ENCODE results near the gene NAB1. TPM values are rescaled to one million over a fixed set of nuclear protein-coding genes. Genes with fewer than 3 reads are reported as not detected.

Gene NAB1
- total RNA-seq, 1 donor from 2014 or later = 30.9 TPM

DNA sequence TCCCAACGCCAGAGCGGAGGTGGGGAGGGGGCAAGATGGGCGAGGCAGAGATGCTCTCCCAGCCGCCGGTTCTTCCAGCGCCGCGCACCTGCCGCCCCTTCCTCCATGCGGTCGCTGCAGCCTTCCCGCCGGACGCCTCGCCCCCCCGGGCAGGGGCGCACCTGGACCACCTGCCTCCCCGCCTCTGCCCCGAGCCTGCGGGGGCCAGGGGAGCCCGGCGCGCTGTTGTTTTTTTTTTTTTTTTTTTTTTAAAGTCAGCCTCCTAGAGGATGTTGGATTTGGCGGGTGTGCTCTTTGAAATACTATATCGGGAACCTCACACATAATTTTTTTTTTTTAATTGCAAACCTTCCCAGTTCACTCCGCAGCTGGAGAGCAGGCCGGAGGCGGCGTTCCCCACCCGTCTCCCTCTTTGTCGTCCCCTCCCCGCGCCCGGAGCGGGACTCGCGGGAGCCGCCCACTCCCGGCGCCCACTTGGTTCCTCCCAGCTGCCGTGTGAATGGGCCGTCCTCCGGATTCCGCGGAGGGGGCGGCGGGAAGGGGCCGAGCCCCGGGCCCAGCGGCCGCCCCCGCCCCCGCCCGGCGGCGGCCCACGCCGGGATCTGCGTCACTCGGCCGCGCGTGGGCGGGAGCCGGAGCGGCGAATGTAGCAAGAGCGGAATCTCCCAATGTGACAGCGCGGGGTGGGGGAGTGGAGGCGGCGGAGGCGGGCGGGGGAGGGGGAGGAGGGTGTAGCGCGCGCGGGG, 421 bp upstream of the NAB1 start:
- H3K9me3 Mint-ChIP-seq = no peaks in the 10 kb centered on the region
- peak overlapping the region; percentile 74 for H3K27ac Mint-ChIP-seq
- no peaks in the 10 kb centered on the region for H3K27me3 Mint-ChIP-seq (ENCODE audit: low read depth)
- DNase-seq (ENCODE audit: low spot score) = peak; percentile 74
- H3K36me3 Mint-ChIP-seq (ENCODE audit: low read depth) = peaks cover 2% of the 10 kb centered on the region
- peaks cover 40% of the 10 kb centered on the region for H3K4me1 Mint-ChIP-seq (ENCODE audit: low read depth)
- intact Hi-C loops (cut with micrococcal nuclease) = loop anchor here (1.0 to 2.0 kb wide), 2 partner anchors 114 to 244 kb away; partner anchors contain the start of gene NEMP2
- peak overlapping the region; percentile 73 for H3K4me3 Mint-ChIP-seq (ENCODE audit: low read depth)

DNA sequence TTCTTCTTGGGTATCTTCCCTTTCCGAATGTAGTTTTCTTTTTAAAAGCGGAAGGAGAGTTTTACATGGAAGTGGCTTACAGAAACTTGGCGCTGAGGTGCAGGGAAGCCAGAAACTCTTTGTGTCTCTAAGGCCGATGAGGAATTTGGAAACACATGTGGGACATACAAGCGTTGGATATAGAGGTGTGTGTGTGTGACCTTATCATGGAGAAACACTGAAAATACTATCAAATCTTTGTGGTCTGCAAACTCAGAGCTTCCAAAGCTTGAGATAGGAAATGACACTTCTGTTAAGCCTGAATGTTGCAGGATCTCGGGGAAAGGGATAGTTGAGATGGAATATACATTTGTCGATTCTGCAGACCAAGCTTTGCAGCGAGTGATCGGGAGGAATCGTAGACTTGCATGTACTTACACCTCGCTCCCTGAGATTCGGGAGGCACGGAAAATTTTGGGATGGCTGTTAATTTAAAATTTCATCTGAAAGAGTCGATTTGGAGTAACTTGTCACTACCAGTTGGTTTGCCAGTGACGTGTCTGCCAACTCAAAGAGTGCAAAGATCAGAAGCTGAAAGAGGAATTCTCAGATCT, 1.0 kb downstream of the NAB1 start:
- H3K4me3 Mint-ChIP-seq (ENCODE audit: low read depth) = peak overlapping the region; percentile 96
- no peaks in the 10 kb centered on the region for H3K27me3 Mint-ChIP-seq (ENCODE audit: low read depth)
- H3K36me3 Mint-ChIP-seq (ENCODE audit: low read depth) = peaks cover 2% of the 10 kb centered on the region
- H3K27ac Mint-ChIP-seq = peak overlapping the region; percentile 96
- H3K9me3 Mint-ChIP-seq = no peaks in the 10 kb centered on the region
- no peak for DNase-seq (ENCODE audit: low spot score)
- peaks cover 34% of the 10 kb centered on the region for H3K4me1 Mint-ChIP-seq (ENCODE audit: low read depth)
- intact Hi-C loops (cut with micrococcal nuclease) = loop anchor here (1.0 to 5.0 kb wide), 8 partner anchors 15 to 245 kb away; partner anchors contain the start of genes GLS and NEMP2

DNA sequence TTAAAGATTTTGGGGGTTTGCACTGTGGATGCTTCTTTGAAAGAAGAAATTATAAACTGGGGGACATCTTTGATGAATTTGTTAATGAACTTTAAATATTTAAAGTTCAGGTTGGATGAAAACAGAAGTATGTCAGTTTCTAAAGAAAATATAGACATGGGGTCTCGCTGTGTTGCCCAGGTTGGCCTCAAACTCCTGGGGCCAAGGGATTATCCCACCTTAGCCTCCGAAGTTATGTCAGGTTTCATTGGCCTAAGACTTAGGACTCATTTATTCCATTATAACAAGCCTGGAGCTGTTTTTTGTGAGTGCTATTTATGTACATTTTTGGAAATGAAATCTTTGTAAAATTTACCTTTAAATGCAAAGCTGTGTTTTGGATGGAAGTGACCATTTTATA, 2.5 kb downstream of the NAB1 start:
- DNase-seq (ENCODE audit: low spot score) = no peak
- no peak overlapping the region for H3K27ac Mint-ChIP-seq
- H3K36me3 Mint-ChIP-seq (ENCODE audit: low read depth) = peaks cover 2% of the 10 kb centered on the region
- no peaks in the 10 kb centered on the region for H3K27me3 Mint-ChIP-seq (ENCODE audit: low read depth)
- no peaks in the 10 kb centered on the region for H3K9me3 Mint-ChIP-seq
- intact Hi-C loops (cut with micrococcal nuclease) = loop anchor here (2.0 to 5.0 kb wide), 4 partner anchors 13 to 231 kb away; partner anchors contain the start of gene GLS
- peak overlapping the region; percentile 57 for H3K4me3 Mint-ChIP-seq (ENCODE audit: low read depth)
- peaks cover 34% of the 10 kb centered on the region for H3K4me1 Mint-ChIP-seq (ENCODE audit: low read depth)

DNA sequence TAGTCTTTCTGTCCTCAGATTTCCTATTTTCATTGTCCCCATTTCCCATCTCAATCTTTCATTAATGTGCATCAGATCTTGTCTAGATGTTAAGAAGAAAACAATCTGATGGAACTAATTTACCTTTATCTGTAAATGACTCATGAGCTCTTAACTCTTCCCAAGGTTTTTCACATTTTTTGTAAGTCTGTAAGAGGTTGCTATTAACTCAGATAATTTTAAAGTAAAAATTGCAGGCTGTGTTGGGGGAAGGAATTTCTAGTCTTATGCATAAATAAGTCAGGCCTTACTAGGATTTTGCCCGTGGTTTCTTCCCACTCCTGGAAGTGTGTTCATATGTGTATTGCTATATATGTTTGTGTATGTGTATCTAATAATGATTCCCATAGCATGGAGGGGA, 4.3 kb downstream of the NAB1 start:
- H3K4me3 Mint-ChIP-seq (ENCODE audit: low read depth) = no peak overlapping the region
- H3K4me1 Mint-ChIP-seq (ENCODE audit: low read depth) = peaks cover 25% of the 10 kb centered on the region

GRCh38 chr2:190653931-190654330, 5.0 kb downstream of the NAB1 start:
- intact Hi-C loops (cut with micrococcal nuclease) = loop anchor here (5.0 kb wide), 3 partner anchors 108 to 228 kb away; partner anchors contain the start of gene GLS
- Mint-ChIP-seq H3K27ac (no peak overlapping the region), H3K36me3 (ENCODE audit: low read depth) (peaks cover 7% of the 10 kb centered on the region), H3K27me3 (ENCODE audit: low read depth) (no peaks in the 10 kb centered on the region), H3K4me1 (ENCODE audit: low read depth) (peaks cover 30% of the 10 kb centered on the region), H3K4me3 (ENCODE audit: low read depth) (no peak overlapping the region), H3K9me3 (no peaks in the 10 kb centered on the region)
- DNase-seq (ENCODE audit: low spot score) = no peak

More for the DNA sequence above, 4.3 kb downstream of the NAB1 start:
- intact Hi-C loops (cut with micrococcal nuclease) = loop anchor here (5.0 kb wide), 3 partner anchors 109 to 229 kb away; partner anchors contain the start of gene GLS
- DNase-seq (ENCODE audit: low spot score) = no peak
- Mint-ChIP-seq H3K9me3 (no peaks in the 10 kb centered on the region), H3K27me3 (ENCODE audit: low read depth) (no peaks in the 10 kb centered on the region), H3K36me3 (ENCODE audit: low read depth) (peaks cover 3% of the 10 kb centered on the region), H3K27ac (no peak overlapping the region)

DNA sequence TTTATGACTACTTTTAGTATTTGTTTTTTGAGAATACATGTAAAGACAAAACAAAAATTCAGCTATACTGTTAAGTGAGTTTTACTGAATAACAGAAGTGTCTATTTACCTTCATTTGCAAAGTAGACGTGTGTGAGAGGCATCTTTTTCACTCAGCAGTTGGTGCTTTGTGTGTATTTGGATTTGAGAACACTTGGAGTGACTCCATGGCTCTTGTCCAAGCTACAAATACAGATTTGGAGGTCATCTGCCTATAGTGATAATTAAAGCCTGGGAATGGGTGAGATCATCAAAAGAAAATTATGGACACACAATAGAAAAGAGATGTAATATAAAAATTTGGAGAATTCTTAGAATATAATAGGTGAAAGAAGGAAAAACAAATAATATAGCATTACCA, 6.2 kb downstream of the NAB1 start:
- Mint-ChIP-seq H3K4me1 (ENCODE audit: low read depth) (peaks cover 35% of the 10 kb centered on the region), H3K36me3 (ENCODE audit: low read depth) (peaks cover 14% of the 10 kb centered on the region), H3K9me3 (no peaks in the 10 kb centered on the region), H3K27me3 (ENCODE audit: low read depth) (no peaks in the 10 kb centered on the region), H3K27ac (no peak overlapping the region), H3K4me3 (ENCODE audit: low read depth) (no peak overlapping the region)
- intact Hi-C loops (cut with micrococcal nuclease) = no loop called here
- no peak for DNase-seq (ENCODE audit: low spot score)

DNA sequence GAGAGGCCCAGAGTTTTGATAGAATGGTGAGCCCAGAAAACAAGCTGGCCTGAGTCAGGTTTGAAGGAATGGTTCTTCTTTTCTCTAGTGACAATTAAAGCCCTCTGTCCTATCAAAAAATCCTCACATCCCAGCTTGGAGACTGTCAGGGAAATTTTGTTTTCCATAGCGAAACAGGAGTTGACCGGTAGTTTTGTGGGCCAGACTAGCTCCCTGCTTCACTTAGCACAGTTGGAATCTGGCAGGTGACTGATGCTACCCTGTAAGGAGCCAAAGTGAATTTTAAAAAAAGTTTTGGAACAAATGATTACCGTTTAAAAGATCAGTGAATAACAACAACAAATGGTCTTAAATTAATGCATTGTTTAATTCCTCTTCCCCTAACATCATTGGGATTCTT, 6.7 kb downstream of the NAB1 start:
- no peak for DNase-seq (ENCODE audit: low spot score)
- intact Hi-C loops (cut with micrococcal nuclease) = no loop called here
- no peaks in the 10 kb centered on the region for H3K9me3 Mint-ChIP-seq
- peaks cover 35% of the 10 kb centered on the region for H3K4me1 Mint-ChIP-seq (ENCODE audit: low read depth)
- H3K36me3 Mint-ChIP-seq (ENCODE audit: low read depth) = peaks cover 16% of the 10 kb centered on the region
- H3K4me3 Mint-ChIP-seq (ENCODE audit: low read depth) = no peak overlapping the region
- H3K27ac Mint-ChIP-seq = no peak overlapping the region
- no peaks in the 10 kb centered on the region for H3K27me3 Mint-ChIP-seq (ENCODE audit: low read depth)

GRCh38 chr2:190656301-190656700, 7.4 kb downstream of the NAB1 start:
- peaks cover 18% of the 10 kb centered on the region for H3K36me3 Mint-ChIP-seq (ENCODE audit: low read depth)
- DNase-seq (ENCODE audit: low spot score) = no peak
- no peaks in the 10 kb centered on the region for H3K9me3 Mint-ChIP-seq
- intact Hi-C loops (cut with micrococcal nuclease) = no loop called here
- H3K4me3 Mint-ChIP-seq (ENCODE audit: low read depth) = no peak overlapping the region
- H3K4me1 Mint-ChIP-seq (ENCODE audit: low read depth) = peaks cover 33% of the 10 kb centered on the region
- H3K27me3 Mint-ChIP-seq (ENCODE audit: low read depth) = no peaks in the 10 kb centered on the region
- H3K27ac Mint-ChIP-seq = no peak overlapping the region

DNA sequence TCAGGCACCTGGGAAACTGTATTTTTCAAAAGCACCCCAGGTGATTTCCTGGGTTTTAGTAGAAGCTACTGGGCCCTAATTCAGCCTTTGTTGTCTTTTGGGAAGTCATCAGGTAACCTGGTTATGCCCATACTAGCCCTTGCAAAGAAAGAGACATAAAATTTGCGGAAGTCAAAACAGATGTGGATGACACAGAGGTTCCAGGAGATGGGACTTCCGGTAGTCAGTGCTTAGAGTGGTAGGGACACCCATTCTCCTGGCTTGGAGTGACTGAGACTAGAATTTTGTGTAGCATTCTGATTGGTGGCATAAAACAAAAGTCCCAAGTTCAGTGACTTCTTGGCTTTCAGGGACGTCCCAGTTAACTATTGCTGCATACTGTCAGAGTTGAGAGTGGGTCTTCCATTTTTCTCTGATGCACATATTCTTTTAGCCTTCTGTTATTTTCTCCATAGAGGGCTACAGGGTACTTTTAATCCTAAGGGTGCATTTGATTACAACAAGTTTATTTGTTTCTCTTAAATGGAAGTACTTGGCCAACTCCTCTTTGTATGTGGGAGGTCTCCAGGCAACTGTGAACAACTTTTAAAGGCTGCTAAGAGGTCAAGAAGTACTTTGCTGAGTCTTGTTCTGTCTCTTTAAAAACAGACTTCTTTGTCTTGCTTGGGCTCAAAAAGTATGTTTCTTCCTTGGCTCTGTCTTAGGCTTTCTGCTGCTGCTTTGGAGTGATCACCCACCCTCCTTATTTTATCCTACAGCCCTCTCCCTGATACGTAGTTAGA, 8.8 kb downstream of the NAB1 start:
- peaks cover 24% of the 10 kb centered on the region for H3K36me3 Mint-ChIP-seq (ENCODE audit: low read depth)
- peaks cover 33% of the 10 kb centered on the region for H3K4me1 Mint-ChIP-seq (ENCODE audit: low read depth)
- H3K27me3 Mint-ChIP-seq (ENCODE audit: low read depth) = no peaks in the 10 kb centered on the region
- no peaks in the 10 kb centered on the region for H3K9me3 Mint-ChIP-seq
- no peak overlapping the region for H3K27ac Mint-ChIP-seq
- intact Hi-C loops (cut with micrococcal nuclease) = no loop called here
- no peak for DNase-seq (ENCODE audit: low spot score)
- no peak overlapping the region for H3K4me3 Mint-ChIP-seq (ENCODE audit: low read depth)

DNA sequence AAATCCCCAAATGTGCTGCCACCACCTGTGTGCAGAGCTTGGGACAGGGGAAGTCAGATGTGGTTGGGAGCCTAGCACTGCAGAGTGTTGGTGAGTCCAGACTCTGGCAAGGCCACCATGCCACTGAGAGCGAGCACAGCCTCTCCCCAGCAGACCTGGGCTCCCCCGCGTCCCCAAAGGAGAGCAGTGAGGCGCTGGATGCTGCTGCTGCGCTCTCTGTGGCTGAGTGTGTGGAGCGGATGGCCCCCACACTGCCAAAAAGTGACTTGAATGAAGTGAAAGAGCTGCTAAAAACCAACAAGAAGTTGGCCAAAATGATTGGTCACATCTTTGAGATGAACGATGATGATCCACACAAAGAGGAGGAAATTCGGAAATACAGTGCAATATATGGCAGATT, 10.7 kb downstream of the NAB1 start:
- Mint-ChIP-seq H3K27me3 (ENCODE audit: low read depth) (no peaks in the 10 kb centered on the region), H3K4me3 (ENCODE audit: low read depth) (no peak overlapping the region), H3K36me3 (ENCODE audit: low read depth) (peaks cover 33% of the 10 kb centered on the region), H3K4me1 (ENCODE audit: low read depth) (peaks cover 40% of the 10 kb centered on the region), H3K27ac (no peak overlapping the region), H3K9me3 (no peaks in the 10 kb centered on the region)
- intact Hi-C loops (cut with micrococcal nuclease) = no loop called here
- DNase-seq (ENCODE audit: low spot score) = no peak

DNA sequence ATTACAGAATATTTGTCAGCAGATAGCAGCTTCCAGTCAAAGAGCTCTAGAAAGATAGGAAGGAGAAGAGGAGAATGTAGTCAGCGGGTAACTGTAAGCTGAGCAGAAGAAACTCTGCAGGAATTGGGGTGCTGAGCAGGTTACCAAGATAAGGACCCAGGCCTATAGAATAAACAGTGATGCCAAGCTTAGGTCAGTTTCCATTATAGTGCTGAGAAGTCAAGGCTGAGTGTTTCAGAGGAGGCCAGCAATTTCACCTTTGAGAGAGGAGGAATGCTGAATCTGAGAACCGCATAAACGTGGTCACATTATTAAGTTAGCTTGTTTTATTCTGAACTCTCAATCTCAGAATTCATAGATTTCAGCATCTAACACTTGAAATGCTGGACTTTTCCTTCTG, 13.9 kb downstream of the NAB1 start:
- H3K27ac Mint-ChIP-seq = no peak overlapping the region
- no peak for DNase-seq (ENCODE audit: low spot score)
- peaks cover 8% of the 10 kb centered on the region for H3K9me3 Mint-ChIP-seq
- H3K4me3 Mint-ChIP-seq (ENCODE audit: low read depth) = no peak overlapping the region
- no peaks in the 10 kb centered on the region for H3K27me3 Mint-ChIP-seq (ENCODE audit: low read depth)
- peaks cover 41% of the 10 kb centered on the region for H3K4me1 Mint-ChIP-seq (ENCODE audit: low read depth)
- intact Hi-C loops (cut with micrococcal nuclease) = loop anchor here (2.0 kb wide), 1 partner anchor 16 kb away; no protein-coding TSS in a partner anchor
- H3K36me3 Mint-ChIP-seq (ENCODE audit: low read depth) = peaks cover 59% of the 10 kb centered on the region

DNA sequence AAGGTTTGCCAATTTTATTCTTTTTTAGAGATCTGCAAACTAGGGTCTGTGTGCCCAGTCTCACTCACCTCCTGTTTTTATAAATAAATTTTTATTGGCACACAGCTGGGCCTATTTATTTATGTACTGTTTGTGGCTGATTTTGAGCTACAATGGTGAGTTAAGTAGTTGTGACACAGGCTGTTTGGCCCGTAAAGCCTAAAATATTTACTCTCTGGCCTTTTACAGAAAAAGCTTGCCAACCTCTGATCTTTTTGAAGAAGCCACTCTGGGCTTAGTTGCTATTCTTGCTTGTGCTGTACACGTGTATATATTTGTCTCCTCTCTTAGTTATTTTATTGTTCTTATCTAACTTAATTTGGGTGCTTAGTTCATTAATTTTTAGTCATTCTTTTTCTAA, 14.5 kb downstream of the NAB1 start:
- H3K36me3 Mint-ChIP-seq (ENCODE audit: low read depth) = peaks cover 57% of the 10 kb centered on the region
- no peak overlapping the region for H3K27ac Mint-ChIP-seq
- H3K27me3 Mint-ChIP-seq (ENCODE audit: low read depth) = no peaks in the 10 kb centered on the region
- peaks cover 8% of the 10 kb centered on the region for H3K9me3 Mint-ChIP-seq
- intact Hi-C loops (cut with micrococcal nuclease) = loop anchor here (2.0 kb wide), 1 partner anchor 15 kb away; no protein-coding TSS in a partner anchor
- no peak overlapping the region for H3K4me3 Mint-ChIP-seq (ENCODE audit: low read depth)
- H3K4me1 Mint-ChIP-seq (ENCODE audit: low read depth) = peaks cover 36% of the 10 kb centered on the region
- DNase-seq (ENCODE audit: low spot score) = no peak

Data from activated T-helper 2 cell treated with anti-CD3 and anti-CD28 coated beads, Interferon-gamma antibody, Interleukin-2, Interleukin-4, amounts not matched to agents 10 μg/mL and 5 μg/mL and 100 μg/mL, durations not matched to agents 14 hours and 24 hours and 36 hours (primary cell).